ENCODE data around the gene APOBR. TPM values are rescaled to one million over a fixed set of nuclear protein-coding genes. Genes with fewer than 3 reads are reported as not detected.

APOBR gene
- total and polyA plus RNA-seq, 2 of the 13 experiments (the other 11 are each of a cell fraction or from before 2014, with no cell fraction given) = 0.03 TPM; not detected in 1

- TF ChIP-seq PRDM10 (CRISPR knock-in tag; IDR thresholded peaks at IDR 0.05; ENCODE audit: low read depth) (no peak), MTF1 (CRISPR knock-in tag; IDR thresholded peaks at IDR 0.05) (no peak), CC2D1A (CRISPR knock-in tag; IDR thresholded peaks at IDR 0.05) (peak; percentile 63; the same call in 1 of the 2 replicates), ZNF607 (CRISPR knock-in tag; IDR thresholded peaks at IDR 0.05; ENCODE audit: borderline replicate concordance) (no peak; the same call in 1 of the 2 replicates), ZSCAN9 (CRISPR knock-in tag; IDR thresholded peaks at IDR 0.05; ENCODE audit: borderline replicate concordance) (peak; percentile 75; the same call in 1 of the 2 replicates), ZNF619 (CRISPR knock-in tag; IDR thresholded peaks at IDR 0.05) (no peak), SAFB2 (CRISPR knock-in tag; IDR thresholded peaks at IDR 0.05; ENCODE audit: borderline replicate concordance, low read depth) (no peak; the same call in 1 of the 2 replicates), ZNF589 (CRISPR knock-in tag; conservative IDR thresholded peaks at IDR 0.05) (no peak), PHF8 (CRISPR knock-in tag; IDR thresholded peaks at IDR 0.05) (peak; percentile 63; the same call in 1 of the 2 replicates), ZNF337 (CRISPR knock-in tag; IDR thresholded peaks at IDR 0.05; ENCODE audit: borderline replicate concordance, low read depth) (no peak), TEAD2 (CRISPR knock-in tag; IDR thresholded peaks at IDR 0.05) (no peak), BRD4 (CRISPR knock-in tag; IDR thresholded peaks at IDR 0.05) (no peak; the same call in 1 of the 2 replicates), HNRNPLL (IDR thresholded peaks at IDR 0.05; ENCODE audit: low read depth, low read length, poor library complexity, severe bottlenecking) (no peak), ZNF33A (CRISPR knock-in tag; IDR thresholded peaks at IDR 0.05; ENCODE audit: borderline replicate concordance) (peak; percentile 76; the same call in 1 of the 2 replicates), ZNF773 (CRISPR knock-in tag; IDR thresholded peaks at IDR 0.05; ENCODE audit: borderline replicate concordance) (no peak), KLF9 (CRISPR knock-in tag; IDR thresholded peaks at IDR 0.05; ENCODE audit: low read depth) (no peak), ZNF142 (CRISPR knock-in tag; IDR thresholded peaks at IDR 0.05) (no peak), HDAC6 (IDR thresholded peaks at IDR 0.05; ENCODE audit: low read depth, low read length) (no peak), PITX1 (CRISPR knock-in tag; IDR thresholded peaks at IDR 0.05) (no peak; the same call in 1 of the 2 replicates)
Measured at GRCh38 chr16:28491970-28492474, 2.4 kb upstream of the APOBR start, which contains the start of gene CLN3 (continued).

Data from HepG2 (cell line).